Stimulated activated CD4-positive, alpha-beta T cell treated with anti-CD3 and anti-CD28 coated beads, Interleukin-4, amount 100 ng/mL, for 4 hours (primary cell): ENCODE measurements around the gene EIF4A3.
"Not testable (repeated sequence)": the region's sequence is repeated elsewhere in the genome, so short reads cannot be mapped to it uniquely, and the experiment has no call there.

Experiments
- DNase-seq, 2 experiments: peaks; one replicate each; pipeline ENCODE4 v3.0.0-alpha.2; 2020

Gene EIF4A3

DNA sequence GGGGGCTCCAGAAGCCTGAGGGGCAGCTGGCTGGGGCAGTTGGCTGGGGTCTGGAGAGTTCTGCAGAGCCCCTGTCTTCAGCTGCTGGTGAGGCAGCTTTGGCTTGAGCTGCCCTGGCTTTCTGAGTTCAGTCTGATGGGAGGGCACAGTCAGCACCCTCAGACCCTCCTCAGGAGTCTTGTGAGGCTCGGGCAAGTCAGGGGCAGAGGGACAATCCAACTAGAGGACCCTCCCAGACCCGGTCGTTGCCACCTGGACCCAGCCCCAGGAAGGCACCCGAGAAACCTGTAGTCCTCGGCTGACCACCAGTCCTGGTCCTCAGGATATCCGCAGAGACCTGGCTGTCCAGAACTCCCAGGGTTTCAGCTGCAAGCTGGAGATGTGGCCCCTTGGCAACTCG is 24.8 kb upstream of the EIF4A3 start:
- no peak for DNase-seq

GRCh38 chr17:80169784-80170500 is 23.0 kb upstream of the EIF4A3 start, which contains the start of gene CARD14:
TSS of gene CARD14 (plus strand) at chr17:80170030. CDS start at chr17:80181439, 11,409 bp downstream.
- DNase-seq = no peak

- DNase-seq = no peak
Observed at GRCh38 chr17:80169107-80169506, 22.2 kb upstream of the EIF4A3 start.

DNA sequence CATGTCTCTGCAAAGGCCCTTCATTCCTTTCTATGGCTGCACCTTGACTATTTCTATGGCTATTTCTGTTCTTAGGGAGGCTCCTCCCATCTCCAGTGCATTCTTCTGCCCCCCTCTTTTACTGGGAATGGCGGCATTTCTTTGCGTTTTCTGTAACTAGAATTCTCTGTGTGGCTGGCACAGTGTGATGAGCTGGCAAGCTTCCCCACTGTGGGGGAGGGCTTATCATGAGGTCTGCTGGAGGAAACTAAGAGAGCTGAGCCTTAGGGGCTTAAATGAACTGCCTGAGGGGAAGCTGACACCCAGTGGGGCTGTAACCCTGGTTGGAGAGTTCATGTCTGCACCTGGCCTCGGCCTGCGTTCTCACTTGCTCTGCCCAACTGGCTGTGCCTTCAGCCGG is 21.4 kb upstream of the EIF4A3 start:
- no peak for DNase-seq

- no peak for DNase-seq
Observed at GRCh38 chr17:80166446-80166845, 19.5 kb upstream of the EIF4A3 start.

GRCh38 chr17:80164185-80164584 is 17.3 kb upstream of the EIF4A3 start:
- no peak for DNase-seq

DNA sequence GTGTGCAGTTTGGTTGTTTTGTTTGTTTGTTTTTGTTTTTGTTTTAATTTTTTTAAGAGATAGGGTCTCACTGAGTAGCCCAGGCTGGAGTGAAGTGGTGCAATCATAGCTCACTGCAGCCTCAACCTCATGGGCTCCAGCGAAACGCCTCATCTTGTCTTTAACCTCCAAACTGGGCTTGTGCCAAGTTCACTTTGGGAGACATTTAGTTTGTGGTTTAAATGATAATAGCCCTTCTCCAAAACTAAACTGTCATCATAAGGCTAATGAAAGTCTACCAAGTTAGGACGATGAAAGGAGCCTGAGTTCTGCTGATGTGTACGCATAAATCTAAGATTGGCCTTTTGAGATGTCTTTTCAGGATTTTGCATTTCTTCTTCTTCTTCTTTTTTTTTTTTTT is 16.4 kb upstream of the EIF4A3 start:
- DNase-seq = no peak

DNA sequence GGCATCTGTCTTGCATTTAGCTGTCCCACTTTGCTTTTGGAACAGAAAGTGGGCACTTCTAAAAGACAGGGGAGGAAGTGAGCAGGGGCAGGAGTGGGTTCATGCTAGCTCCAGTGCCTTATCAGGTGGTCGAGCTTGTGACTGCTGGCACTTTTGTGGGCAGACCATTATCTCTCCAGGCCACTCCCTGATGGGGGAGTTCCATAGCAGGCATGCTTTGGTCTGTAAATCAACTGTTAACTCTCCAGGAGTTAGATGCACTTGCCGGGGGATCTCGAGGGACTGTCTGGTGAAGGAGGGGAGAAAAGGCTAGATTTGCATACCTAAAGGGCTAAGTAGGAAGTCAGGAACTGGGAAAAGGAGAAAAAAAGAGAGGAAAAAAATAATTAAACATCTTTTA is 13.6 kb upstream of the EIF4A3 start:
- no peak for DNase-seq

- no peak for DNase-seq
Observed at GRCh38 chr17:80158846-80159245, 11.9 kb upstream of the EIF4A3 start.

DNA sequence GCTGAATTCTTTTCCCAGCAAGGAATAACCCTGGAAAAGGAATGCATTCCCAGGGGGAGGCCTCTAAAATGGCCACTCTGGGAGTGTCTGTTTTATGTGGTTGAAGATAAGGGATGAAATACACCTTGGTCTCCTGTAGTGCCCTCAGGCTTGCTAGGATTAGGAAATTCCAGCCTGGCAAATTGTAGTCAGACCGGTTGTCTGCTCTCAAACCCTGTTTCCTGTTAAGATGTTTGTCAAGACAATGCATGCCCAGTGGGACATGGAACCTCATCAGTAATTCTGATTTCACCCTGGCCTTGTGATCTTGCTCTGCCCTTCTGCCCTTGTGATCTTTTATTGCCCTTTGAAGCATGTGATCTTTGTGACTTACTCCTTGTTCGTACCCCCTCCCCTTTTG is 8.7 kb upstream of the EIF4A3 start:
- DNase-seq = not testable (repeated sequence)

DNA sequence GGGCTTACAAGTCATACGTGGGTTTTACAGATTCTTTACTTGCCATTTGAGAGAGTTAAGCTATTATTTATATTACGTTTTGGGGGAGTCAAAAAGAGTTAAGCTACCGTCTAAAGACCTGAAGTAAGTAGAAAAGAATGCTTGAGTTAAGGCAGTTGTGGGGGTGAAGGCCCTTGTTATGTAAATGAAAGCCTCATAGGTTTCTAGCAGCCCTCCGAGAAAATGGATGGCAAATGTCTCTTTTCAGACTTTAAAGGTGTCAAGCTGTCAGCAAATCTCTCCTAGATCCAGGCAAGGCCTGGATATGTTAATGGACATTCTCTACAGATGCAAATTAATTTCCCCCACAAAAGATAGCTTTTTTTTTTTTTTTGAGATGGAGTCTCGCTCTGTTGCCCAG is 7.2 kb upstream of the EIF4A3 start:
- DNase-seq = no peak

DNA sequence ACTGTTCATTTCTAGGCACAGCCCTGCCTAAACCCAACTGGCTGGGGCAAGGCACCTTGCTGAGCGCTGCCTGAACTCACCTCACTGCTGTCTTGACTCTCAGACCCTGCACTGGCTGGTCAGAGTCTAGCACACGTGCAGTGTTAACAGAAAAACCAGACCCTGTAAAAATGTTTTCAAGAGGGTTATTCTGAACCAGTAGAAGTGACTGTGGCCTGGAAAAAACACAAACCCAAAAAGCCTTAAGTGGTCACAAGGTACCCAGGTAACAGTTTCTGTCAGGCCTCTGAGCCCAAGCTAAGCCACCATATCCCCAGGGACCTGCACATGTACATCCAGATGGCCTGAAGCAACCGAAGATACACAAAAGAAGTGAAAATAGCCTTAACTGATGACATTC is 6.1 kb upstream of the EIF4A3 start:
- no peak for DNase-seq

DNA sequence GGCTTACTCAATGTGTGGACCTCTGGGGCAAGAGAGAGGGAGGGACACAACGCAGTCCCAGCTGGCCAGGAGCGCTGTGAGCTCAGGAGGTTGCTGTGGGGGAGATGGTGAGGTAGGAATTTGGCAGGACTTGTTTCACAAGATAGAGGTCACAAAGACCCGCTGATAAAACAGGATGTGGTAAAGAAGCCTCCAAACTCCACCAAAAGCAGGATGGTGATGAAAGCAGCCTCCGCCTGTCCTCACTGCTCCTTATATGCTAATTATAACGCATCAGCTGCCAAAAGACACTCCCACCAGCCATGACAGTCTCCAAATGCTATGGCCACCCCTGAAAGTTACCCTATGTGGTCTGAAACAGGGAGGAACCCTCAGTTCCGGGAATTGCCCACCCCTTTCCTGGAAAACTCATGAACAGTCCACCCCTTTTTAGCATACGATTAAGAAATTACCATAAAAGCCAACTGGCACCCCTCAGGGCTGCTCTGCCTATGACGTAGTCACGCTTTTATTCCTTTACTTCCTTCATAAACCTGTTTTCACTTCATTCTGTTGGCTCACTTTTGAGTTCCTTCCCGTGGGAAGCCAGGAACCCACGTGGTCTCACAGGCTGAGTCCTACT is 5.3 kb upstream of the EIF4A3 start:
- DNase-seq = no peak

GRCh38 chr17:80151333-80151732 is 4.4 kb upstream of the EIF4A3 start:
- no peak for DNase-seq

- DNase-seq = no peak
Observed at GRCh38 chr17:80146121-80147034, 550 bp downstream of the EIF4A3 start.

- no peak for DNase-seq
Observed at GRCh38 chr17:80145076-80146075, 1.6 kb downstream of the EIF4A3 start.

DNA sequence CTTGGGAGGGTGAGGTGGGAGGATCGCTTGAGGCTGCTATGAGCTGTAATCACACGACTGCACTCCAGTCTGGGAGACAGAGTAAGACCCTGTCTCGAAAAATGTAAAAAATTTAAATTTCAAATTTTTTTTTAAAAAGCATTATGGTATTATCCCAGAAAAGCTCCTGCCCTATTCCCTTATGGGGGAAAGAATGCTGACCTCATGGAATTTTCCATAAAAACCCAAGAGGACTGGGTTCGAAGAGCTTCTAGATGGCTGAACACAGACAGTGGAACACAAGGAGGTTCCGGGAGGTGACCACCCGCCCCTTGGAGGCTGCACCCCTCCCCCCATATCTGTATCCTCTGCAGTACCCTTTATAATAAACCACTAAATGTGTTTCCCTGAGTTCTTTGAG is 4.0 kb downstream of the EIF4A3 start:
- DNase-seq = no peak

DNA sequence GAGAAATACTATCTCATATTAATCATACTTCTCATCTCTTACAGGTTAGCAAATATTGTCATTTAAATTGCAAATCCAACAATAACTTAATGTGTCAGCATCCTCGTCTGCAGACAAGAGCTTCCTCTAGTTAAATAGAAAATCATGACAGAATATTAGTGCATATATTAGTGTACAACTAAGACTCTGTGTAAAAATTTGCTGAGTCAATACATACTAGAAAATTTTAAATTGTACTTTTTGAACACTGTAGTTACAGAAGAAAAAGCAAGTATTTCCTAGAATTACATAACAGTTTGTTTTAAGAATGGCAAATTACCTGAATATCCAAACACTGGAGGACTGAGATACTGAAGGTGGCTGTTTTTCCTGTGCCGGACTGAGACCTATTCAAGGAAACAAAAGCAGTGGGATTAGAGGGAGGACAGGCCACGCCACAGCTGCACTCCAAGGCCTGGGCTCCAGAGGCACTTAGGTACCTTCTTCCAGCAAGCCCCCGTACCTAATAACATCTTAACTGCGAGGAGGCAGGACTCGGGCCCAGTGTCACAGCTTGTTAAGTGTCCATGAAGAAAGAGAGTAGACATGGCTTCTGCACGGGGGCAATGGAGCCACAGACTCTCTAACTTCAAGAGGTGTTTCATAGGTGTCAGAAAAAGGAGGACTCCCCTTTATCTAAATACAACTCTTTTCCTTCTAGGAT is 5.3 kb downstream of the EIF4A3 start:
- no peak for DNase-seq

DNA sequence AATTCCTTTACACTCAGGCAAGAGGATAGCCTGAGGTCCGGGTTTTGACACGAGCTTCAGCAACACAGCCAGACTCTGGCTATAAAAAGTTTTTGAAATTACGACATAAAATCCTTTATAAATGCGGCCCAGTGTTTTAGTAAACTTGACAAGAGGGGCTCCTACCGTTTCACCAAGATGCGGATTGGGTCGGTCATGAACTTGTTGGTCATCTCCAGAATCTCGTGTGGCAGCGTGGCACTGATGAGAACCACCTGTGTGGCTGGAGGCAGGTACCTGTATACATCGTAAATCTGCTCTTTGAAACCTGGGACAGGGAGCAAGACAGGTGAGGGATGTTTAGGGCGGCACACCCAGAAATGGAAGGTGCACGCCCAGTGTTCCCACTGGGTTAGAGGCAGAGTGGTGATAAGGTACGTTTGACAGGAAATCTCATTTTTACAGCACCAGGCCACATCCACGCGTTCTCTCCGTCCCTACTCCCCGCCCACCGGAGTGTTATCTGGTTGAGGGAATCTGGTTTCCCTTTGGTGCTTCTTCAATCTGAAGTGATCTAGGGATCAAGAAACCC is 8.0 kb downstream of the EIF4A3 start:
- no peak for DNase-seq

DNA sequence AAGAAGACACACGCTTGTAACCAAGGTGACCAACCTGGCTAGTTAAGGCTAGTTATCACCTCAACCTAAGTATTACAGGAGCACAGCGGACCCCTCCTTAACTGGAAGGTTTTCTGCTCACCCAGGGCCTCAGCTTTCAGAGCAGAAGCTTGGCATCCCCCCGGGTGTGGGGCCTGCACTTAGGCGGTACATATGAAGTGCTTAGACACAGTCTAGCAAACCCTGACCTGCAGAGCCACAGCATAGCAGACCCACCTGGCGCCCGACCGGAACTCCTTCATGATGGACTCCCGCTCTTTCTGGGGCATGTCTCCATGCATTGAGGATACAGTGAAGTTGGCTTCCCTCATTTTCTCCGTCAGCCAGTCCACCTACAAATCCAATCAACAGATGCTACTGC is 9.8 kb downstream of the EIF4A3 start:
- DNase-seq = no peak

DNA sequence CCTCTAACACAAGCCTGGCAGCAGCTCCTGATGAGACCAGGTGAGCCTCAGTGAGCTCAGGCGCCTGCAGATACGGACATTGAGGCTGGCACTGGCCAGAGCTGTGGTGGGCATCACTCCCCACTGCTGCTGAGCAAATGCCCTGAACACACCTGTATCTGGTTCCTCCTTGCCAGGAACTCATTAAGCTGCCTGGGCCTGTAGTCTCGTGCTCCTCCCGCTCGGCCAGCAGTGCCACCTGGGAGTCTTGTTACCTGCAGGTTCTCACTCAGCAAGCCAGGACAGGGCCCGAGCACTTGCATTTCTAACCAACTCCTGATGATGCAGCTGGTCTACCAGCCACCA is 13.3 kb downstream of the EIF4A3 start:
- DNase-seq = no peak
